MG63 (cell line): ENCODE results near the gene SOX1. TPM values are rescaled to one million over a fixed set of nuclear protein-coding genes. Genes with fewer than 3 reads are reported as not detected.

ENCODE experiments used
- DNase-seq: peaks from one replicate; pipeline ENCODE4 v3.0.0-alpha.2; 2020
- H3K27me3 ChIP-seq: fragments of 250-450 bp; sonication (Bioruptor Pico); 2 replicates; pipeline ENCODE4 v1.5.1; 2020; ENCODE audit warnings: mild to moderate bottlenecking, moderate library complexity
- H3K36me3 ChIP-seq: fragments of 250-450 bp; sonication (Bioruptor Pico); 2 replicates; pipeline ENCODE4 v1.5.1; 2020; ENCODE audit warnings: mild to moderate bottlenecking, moderate library complexity
- H3K4me3 ChIP-seq: fragments of 250-450 bp; sonication (Bioruptor Pico); 2 replicates; pipeline ENCODE4 v1.5.1; 2020; ENCODE audit warnings: mild to moderate bottlenecking, moderate library complexity
- H3K9me3 ChIP-seq: fragments of 250-450 bp; sonication (Bioruptor Pico); 2 replicates; pipeline ENCODE4 v1.5.1; 2020; ENCODE audit warnings: mild to moderate bottlenecking, moderate library complexity
- total RNA-seq: library from RNA; depleted of rRNA; stranded (reverse); fragments of >200 nt; shearing (Covaris generic); gene quantifications from 2 replicates; pipeline ENCODE4 v1.2.3, GENCODE V29; 2014; ENCODE audit warnings: low replicate concordance

Gene SOX1
- total RNA-seq, 1 experiment from 2014 or later = not detected

- Histone ChIP-seq H3K27me3 (peaks cover 36% of the 10 kb centered on the region), H3K4me3 (no peak overlapping the region), H3K9me3 (no peaks in the 10 kb centered on the region), H3K36me3 (no peaks in the 10 kb centered on the region)
- DNase-seq = no peak
Measured at GRCh38 chr13:112066624-112067004, 335 bp upstream of the SOX1 start.

- Histone ChIP-seq H3K36me3 (no peaks in the 10 kb centered on the region), H3K27me3 (peaks cover 33% of the 10 kb centered on the region), H3K4me3 (no peak overlapping the region), H3K9me3 (no peaks in the 10 kb centered on the region)
- DNase-seq = peak; percentile 46
Measured at GRCh38 chr13:112067871-112068539, 1.1 kb downstream of the SOX1 start.

- Histone ChIP-seq H3K36me3 (no peaks in the 10 kb centered on the region), H3K9me3 (no peaks in the 10 kb centered on the region), H3K4me3 (no peak overlapping the region)
Measured at GRCh38 chr13:112068540-112069060, 1.7 kb downstream of the SOX1 start.

GRCh38 chr13:112069061-112069844 is 2.3 kb downstream of the SOX1 start:
- DNase-seq = no peak
- H3K27me3 ChIP-seq = peaks cover 30% of the 10 kb centered on the region
- no peaks in the 10 kb centered on the region for H3K36me3 ChIP-seq
- H3K4me3 ChIP-seq = no peak overlapping the region
- no peaks in the 10 kb centered on the region for H3K9me3 ChIP-seq

More at GRCh38 chr13:112068540-112069060, 1.7 kb downstream of the SOX1 start:
- DNase-seq = no peak
- H3K27me3 ChIP-seq = peaks cover 33% of the 10 kb centered on the region

- no peaks in the 10 kb centered on the region for H3K9me3 ChIP-seq
- no peak overlapping the region for H3K4me3 ChIP-seq
- no peak for DNase-seq
- H3K27me3 ChIP-seq = peaks cover 30% of the 10 kb centered on the region
- H3K36me3 ChIP-seq = no peaks in the 10 kb centered on the region
Measured at GRCh38 chr13:112069845-112070251, 2.9 kb downstream of the SOX1 start.

GRCh38 chr13:112071102-112071722 is 4.3 kb downstream of the SOX1 start:
- Histone ChIP-seq H3K9me3 (no peaks in the 10 kb centered on the region), H3K4me3 (no peak overlapping the region), H3K36me3 (no peaks in the 10 kb centered on the region), H3K27me3 (peaks cover 27% of the 10 kb centered on the region)
- DNase-seq = no peak

GRCh38 chr13:112071723-112072533 is 5.0 kb downstream of the SOX1 start:
- H3K27me3 ChIP-seq = peaks cover 26% of the 10 kb centered on the region
- no peak for DNase-seq
- H3K9me3 ChIP-seq = no peaks in the 10 kb centered on the region

GRCh38 chr13:112072534-112073244 is 5.7 kb downstream of the SOX1 start:
- H3K27me3 ChIP-seq = peaks cover 21% of the 10 kb centered on the region
- DNase-seq = peak; percentile 64
- no peaks in the 10 kb centered on the region for H3K9me3 ChIP-seq
- H3K4me3 ChIP-seq = peak overlapping the region; percentile 40
- no peaks in the 10 kb centered on the region for H3K36me3 ChIP-seq

More at GRCh38 chr13:112071723-112072533, 5.0 kb downstream of the SOX1 start:
- H3K4me3 ChIP-seq = peak overlapping the region; percentile 40
- H3K36me3 ChIP-seq = no peaks in the 10 kb centered on the region

GRCh38 chr13:112073245-112074138 is 6.5 kb downstream of the SOX1 start:
- DNase-seq = no peak
- H3K27me3 ChIP-seq = peaks cover 19% of the 10 kb centered on the region

GRCh38 chr13:112074139-112074865 is 7.4 kb downstream of the SOX1 start:
- DNase-seq = no peak
- Histone ChIP-seq H3K36me3 (no peaks in the 10 kb centered on the region), H3K4me3 (no peak overlapping the region), H3K27me3 (peaks cover 14% of the 10 kb centered on the region), H3K9me3 (no peaks in the 10 kb centered on the region)

More at GRCh38 chr13:112073245-112074138, 6.5 kb downstream of the SOX1 start:
- Histone ChIP-seq H3K4me3 (peak overlapping the region; percentile 40), H3K9me3 (no peaks in the 10 kb centered on the region), H3K36me3 (no peaks in the 10 kb centered on the region)

- Histone ChIP-seq H3K27me3 (peaks cover 6% of the 10 kb centered on the region; the same call in 1 of the 2 replicates), H3K36me3 (no peaks in the 10 kb centered on the region), H3K4me3 (no peak overlapping the region), H3K9me3 (no peaks in the 10 kb centered on the region)
- no peak for DNase-seq
Measured at GRCh38 chr13:112077729-112078128, 10.8 kb downstream of the SOX1 start.

GRCh38 chr13:112078216-112078615 is 11.3 kb downstream of the SOX1 start:
- Histone ChIP-seq H3K27me3 (peaks cover 5% of the 10 kb centered on the region; the same call in 1 of the 2 replicates), H3K36me3 (no peaks in the 10 kb centered on the region), H3K4me3 (no peak overlapping the region), H3K9me3 (no peaks in the 10 kb centered on the region)
- no peak for DNase-seq

- no peaks in the 10 kb centered on the region; the same call in 1 of the 2 replicates for H3K9me3 ChIP-seq
- no peak for DNase-seq
- no peaks in the 10 kb centered on the region; the same call in 1 of the 2 replicates for H3K27me3 ChIP-seq
Measured at GRCh38 chr13:112078879-112079531, 12.1 kb downstream of the SOX1 start.

GRCh38 chr13:112079696-112080095 is 12.7 kb downstream of the SOX1 start:
- no peak for DNase-seq
- Histone ChIP-seq H3K36me3 (no peaks in the 10 kb centered on the region), H3K27me3 (no peaks in the 10 kb centered on the region), H3K9me3 (no peaks in the 10 kb centered on the region; the same call in 1 of the 2 replicates), H3K4me3 (no peak overlapping the region)

More at GRCh38 chr13:112078879-112079531, 12.1 kb downstream of the SOX1 start:
- Histone ChIP-seq H3K36me3 (no peaks in the 10 kb centered on the region), H3K4me3 (no peak overlapping the region)
